Lower lobe of right lung (tissue), 2 donors: ENCODE data around the gene OVCA2. TPM values are rescaled to one million over a fixed set of nuclear protein-coding genes. Genes with fewer than 3 reads are reported as not detected.
"Not testable (repeated sequence)": the region's sequence is repeated elsewhere in the genome, so short reads cannot be mapped to it uniquely, and the experiment has no call there.

Experiments
- ATAC-seq, 2 donors: fragments of 200-7000 bp; cut with Tn5 transposase; one replicate each; pipeline ENCODE4 v1.9.1; 2020 to 2022; ENCODE audit warnings: mild to moderate bottlenecking in 2 of 2, moderate library complexity in 2 of 2
- DNase-seq: peaks from one replicate; pipeline ENCODE4 v3.0.0-alpha.2; 2020
- H3K27ac ChIP-seq: fragments of 200-600 bp; one replicate; pipeline ENCODE4 v1.8.0; 2022
- H3K27me3 ChIP-seq: fragments of 200-600 bp; one replicate; pipeline ENCODE4 v1.8.0; 2022; ENCODE audit warnings: low read depth
- H3K36me3 ChIP-seq: fragments of 200-600 bp; one replicate; pipeline ENCODE4 v1.8.0; 2022; ENCODE audit warnings: mild to moderate bottlenecking
- H3K4me1 ChIP-seq: fragments of 200-600 bp; one replicate; pipeline ENCODE4 v1.8.0; 2022
- H3K4me3 ChIP-seq: fragments of 200-600 bp; one replicate; pipeline ENCODE4 v1.8.0; 2022; ENCODE audit warnings: mild to moderate bottlenecking
- H3K9me3 ChIP-seq: fragments of 200-600 bp; one replicate; pipeline ENCODE4 v1.8.0; 2022
- CTCF ChIP-seq: fragments of 200-600 bp; IDR thresholded peaks from one replicate; pipeline ENCODE4 v1.8.0; 2022; ENCODE audit warnings: antibody characterized with exemption, mild to moderate bottlenecking
- intact Hi-C: fragments of 100-400 bp; cut with DNase I; formaldehyde crosslinking; loops from one replicate; pipeline ENCODE4 v1.11.0; 2022
- total RNA-seq: library from RNA; stranded (reverse); fragmentation: NEBNext Ultra II Directional; extraction: Animal tissue kit (Norgen Biotek cat#: 25700); gene quantifications from one replicate; pipeline ENCODE4 v1.2.1, GENCODE V29; 2021
- donor health status: DM: no; HTN: yes; CAD: no; lungs with severe emphysema.

OVCA2 gene
- total RNA-seq, 1 donor from 2014 or later, result 20.3 TPM

- intact Hi-C loops, result no loop called here
- H3K27ac ChIP-seq, result peak overlapping the region; percentile 50
- H3K36me3 ChIP-seq, result no peaks in the 10 kb centered on the region
- H3K27me3 ChIP-seq, result peaks cover 8% of the 10 kb centered on the region
- no peak for ATAC-seq
- H3K4me3 ChIP-seq, result no peak overlapping the region
- no peak for DNase-seq
- H3K9me3 ChIP-seq, result no peaks in the 10 kb centered on the region
- no peak for TF ChIP-seq CTCF
- H3K4me1 ChIP-seq, result peaks cover 16% of the 10 kb centered on the region
Observed at GRCh38 chr17:2012499-2012898, 29.3 kb upstream of the OVCA2 start.

- Histone ChIP-seq H3K27me3 (peaks cover 13% of the 10 kb centered on the region), H3K4me1 (peaks cover 16% of the 10 kb centered on the region)
- H3K9me3 ChIP-seq, H3K27ac ChIP-seq, DNase-seq, H3K4me3 ChIP-seq, intact Hi-C loops, H3K36me3 ChIP-seq: not testable (repeated sequence)
- ATAC-seq, result peak in 1 of 2 donors; percentile 23
Observed at GRCh38 chr17:2013220-2013993, 28.4 kb upstream of the OVCA2 start.

- Histone ChIP-seq H3K27me3 (peaks cover 13% of the 10 kb centered on the region), H3K9me3 (no peaks in the 10 kb centered on the region), H3K4me1 (peaks cover 16% of the 10 kb centered on the region), H3K36me3 (no peaks in the 10 kb centered on the region), H3K27ac (no peak overlapping the region), H3K4me3 (no peak overlapping the region)
- intact Hi-C loops, result no loop called here
- peak; percentile 49 to 69 for ATAC-seq
- TF ChIP-seq CTCF, result no peak
- DNase-seq, result no peak
Observed at GRCh38 chr17:2013994-2014317, 27.9 kb upstream of the OVCA2 start.

- peaks cover 13% of the 10 kb centered on the region for H3K27me3 ChIP-seq
- H3K4me1 ChIP-seq, result peaks cover 16% of the 10 kb centered on the region
- intact Hi-C loops, result no loop called here
- no peak for DNase-seq
- no peak for TF ChIP-seq CTCF
- H3K9me3 ChIP-seq, result no peaks in the 10 kb centered on the region
- ATAC-seq, result no peak
- no peak overlapping the region for H3K27ac ChIP-seq
- H3K36me3 ChIP-seq, result no peaks in the 10 kb centered on the region
- no peak overlapping the region for H3K4me3 ChIP-seq
Observed at GRCh38 chr17:2015314-2015713, 26.5 kb upstream of the OVCA2 start.

GRCh38 chr17:2016494-2016893 lies 25.3 kb upstream of the OVCA2 start:
- ATAC-seq (no peak), DNase-seq (no peak)
- H3K9me3 ChIP-seq, result no peaks in the 10 kb centered on the region
- intact Hi-C loops, result no loop called here
- no peak overlapping the region for H3K27ac ChIP-seq
- H3K4me3 ChIP-seq, result no peak overlapping the region
- no peak for TF ChIP-seq CTCF
- H3K27me3 ChIP-seq, result peaks cover 13% of the 10 kb centered on the region
- H3K4me1 ChIP-seq, result peaks cover 9% of the 10 kb centered on the region
- no peaks in the 10 kb centered on the region for H3K36me3 ChIP-seq

GRCh38 chr17:2017274-2017941 lies 24.4 kb upstream of the OVCA2 start:
- intact Hi-C loops, result no loop called here
- Histone ChIP-seq H3K27me3 (peaks cover 14% of the 10 kb centered on the region), H3K4me3 (no peak overlapping the region), H3K9me3 (no peaks in the 10 kb centered on the region), H3K4me1 (no peaks in the 10 kb centered on the region), H3K36me3 (no peaks in the 10 kb centered on the region), H3K27ac (no peak overlapping the region)
- DNase-seq (no peak), ATAC-seq (peak in 1 of 2 donors; percentile 5)
- TF ChIP-seq CTCF, result no peak
